Retina (tissue), 1 donor: ENCODE results near the gene ARL5B.

Experiments used
- DNase-seq: peaks from one replicate; pipeline ENCODE4 v3.0.0-alpha.2; 2016

Gene ARL5B

GRCh38 chr10:18718991-18719390 lies 59.8 kb downstream of the ARL5B start:
- no peak for DNase-seq

- DNase-seq: no peak
Measured at GRCh38 chr10:18719811-18720210, 60.6 kb downstream of the ARL5B start.

- DNase-seq: no peak
Measured at GRCh38 chr10:18721067-18721466, 61.8 kb downstream of the ARL5B start.

GRCh38 chr10:18723801-18724200 lies 64.6 kb downstream of the ARL5B start:
- DNase-seq: no peak
